Measurements from ENCODE around the gene MT2A. TPM values are rescaled to one million over a fixed set of nuclear protein-coding genes. Genes with fewer than 3 reads are reported as not detected.

Gene MT2A
- total RNA-seq, 1 donor from 2014 or later, result 108 TPM

DNA sequence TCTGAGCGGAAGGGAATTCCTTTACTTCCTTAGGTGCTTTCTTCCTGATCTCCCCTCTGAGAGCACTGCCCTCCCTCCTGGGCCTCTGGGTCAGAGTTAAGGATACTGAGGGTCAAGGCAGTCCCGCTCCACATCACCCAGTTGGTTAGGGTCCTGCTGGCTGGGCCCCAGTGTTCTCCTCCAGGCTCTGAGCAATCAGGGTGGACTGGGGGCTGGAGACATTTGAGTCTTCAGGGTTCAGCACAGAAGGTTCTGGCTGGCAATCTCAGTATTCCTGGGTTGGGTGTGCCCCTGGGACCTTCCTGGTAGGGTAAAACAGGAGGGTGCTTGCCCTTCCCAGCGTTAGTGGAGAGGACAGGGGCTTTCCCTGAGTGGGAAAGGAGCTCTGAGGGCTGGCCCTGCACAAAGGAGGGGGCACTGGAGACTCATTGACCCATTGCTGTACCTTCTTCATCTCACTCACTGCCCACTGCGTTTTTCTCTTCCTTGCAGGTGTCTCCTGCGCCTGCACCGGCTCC, 24.5 kb downstream of the MT2A start:
- no peak for DNase-seq (ENCODE audit: low spot score)
- intact Hi-C loops (cut with DNase I), result no loop called here

DNA sequence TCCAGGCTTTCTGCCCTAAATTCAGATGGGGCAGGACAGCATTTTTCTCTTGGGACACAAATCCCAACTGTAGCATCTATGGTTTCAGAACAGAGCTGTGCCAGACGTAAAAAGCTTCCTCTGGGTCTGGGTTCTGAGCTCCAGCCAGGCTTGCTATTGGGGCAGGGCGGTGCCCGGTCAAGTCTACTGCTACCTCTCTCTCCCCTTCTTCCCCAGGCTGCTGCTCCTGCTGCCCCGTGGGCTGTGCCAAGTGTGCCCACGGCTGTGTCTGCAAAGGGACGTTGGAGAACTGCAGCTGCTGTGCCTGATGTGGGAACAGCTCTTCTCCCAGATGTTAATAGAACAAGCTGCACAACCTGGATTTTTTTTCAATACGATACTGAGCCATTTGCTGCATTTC, 25.2 kb downstream of the MT2A start:
- no peak for DNase-seq (ENCODE audit: low spot score)
- intact Hi-C loops (cut with DNase I), result no loop called here

DNA sequence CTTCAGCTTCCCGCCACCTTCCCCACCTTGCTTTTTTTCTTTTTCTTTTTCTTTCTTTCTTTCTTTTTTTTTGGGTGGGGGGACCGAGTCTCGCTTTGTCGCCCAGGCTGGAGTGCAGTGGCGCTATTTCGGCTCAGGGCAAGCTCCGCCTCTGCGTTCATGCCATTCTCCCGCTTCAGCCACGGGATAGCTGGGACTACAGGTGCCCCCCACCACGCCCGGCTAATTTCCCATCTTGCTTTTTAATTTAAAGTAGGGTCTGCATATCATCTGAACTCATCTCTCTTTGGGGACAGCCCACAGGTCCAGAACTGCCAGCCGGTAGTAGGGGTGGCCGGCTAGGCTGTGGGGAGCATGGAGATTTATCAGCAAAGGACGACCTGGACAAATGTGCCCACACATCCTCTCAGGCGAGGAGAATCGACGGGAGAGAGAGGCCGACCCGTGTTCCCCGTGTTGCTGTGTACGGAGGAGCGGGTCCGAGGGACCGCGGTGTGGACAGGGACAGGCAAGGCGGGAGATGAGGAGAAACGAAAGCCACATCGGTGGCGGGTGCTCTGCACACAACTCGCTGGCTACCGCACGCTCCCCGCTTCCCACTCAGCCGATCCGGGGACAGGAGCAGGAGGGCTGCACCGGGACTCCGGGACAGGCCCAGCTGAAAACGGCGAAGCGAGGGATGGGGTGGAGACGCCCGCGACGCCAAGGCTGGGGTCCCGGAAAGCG, 26.5 kb downstream of the MT2A start:
- no peak for DNase-seq (ENCODE audit: low spot score)
- intact Hi-C loops (cut with DNase I), result loop anchor here (5.0 kb wide), 1 partner anchor 33 kb away; no protein-coding TSS in a partner anchor

DNA sequence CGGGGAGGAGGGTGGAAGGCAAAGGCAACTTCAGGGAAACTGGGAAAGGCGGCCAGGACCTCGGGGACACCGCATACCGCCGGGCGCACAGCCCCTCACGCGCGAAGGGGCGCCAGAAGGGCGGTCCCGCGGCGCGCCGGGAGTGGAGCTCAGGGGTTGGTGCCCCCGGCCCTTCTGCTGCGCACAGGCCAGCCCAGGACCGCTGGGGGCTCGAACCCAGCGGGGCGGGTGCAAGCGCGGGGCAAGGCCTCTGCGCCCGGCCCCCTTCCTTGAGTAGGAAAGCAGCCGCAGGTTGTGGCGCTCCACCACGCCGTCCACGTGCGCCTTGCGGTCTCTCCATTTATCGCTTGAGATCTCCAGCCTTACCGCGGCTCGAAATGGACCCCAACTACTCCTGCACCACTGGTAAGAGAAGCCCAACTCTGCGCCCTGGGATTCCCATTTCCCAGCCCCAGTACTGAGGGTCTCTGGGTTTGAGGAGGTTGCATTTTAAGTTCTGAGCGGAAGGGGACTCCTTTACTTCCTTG, 27.1 kb downstream of the MT2A start:
- intact Hi-C loops (cut with DNase I), result loop anchor here (5.0 kb wide), 1 partner anchor 33 kb away; no protein-coding TSS in a partner anchor
- DNase-seq (ENCODE audit: low spot score), result no peak

DNA sequence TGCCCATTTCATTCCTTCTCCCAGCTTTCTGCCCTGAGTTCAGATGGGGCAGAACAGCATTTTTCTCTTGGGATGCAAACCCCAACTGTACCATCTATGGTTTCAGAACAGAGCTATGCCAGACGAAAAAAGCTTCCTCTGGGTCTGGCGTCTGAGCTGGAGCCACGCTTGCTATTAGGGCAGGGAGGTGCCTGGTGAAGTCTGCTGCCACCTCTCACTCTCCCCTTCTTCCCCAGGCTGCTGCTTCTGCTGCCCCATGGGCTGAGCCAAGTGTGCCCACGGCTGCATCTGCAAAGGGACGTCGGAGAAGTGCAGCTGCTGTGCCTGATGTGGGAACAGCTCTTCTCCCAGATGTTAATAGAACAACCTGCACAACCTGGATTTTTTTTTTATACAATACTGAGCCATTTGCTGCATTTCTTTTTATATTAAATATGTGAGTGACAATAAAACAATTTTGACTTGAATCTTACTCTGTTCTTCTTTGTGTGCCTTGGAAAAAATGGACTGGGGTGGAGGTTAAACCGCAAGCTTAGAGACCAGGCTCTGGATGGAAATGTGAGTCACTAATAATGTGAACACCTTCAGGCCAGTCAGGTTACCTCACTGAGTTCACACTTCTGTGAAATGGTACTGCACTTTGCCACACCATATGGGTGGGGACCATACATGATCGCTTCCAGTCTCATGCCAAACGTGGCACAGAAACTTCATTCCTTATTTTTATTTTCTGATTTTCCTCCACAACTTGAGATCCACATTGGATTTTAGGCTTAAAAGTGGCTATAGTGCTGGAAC, 28.4 kb downstream of the MT2A start:
- intact Hi-C loops (cut with DNase I), result loop anchor here (5.0 kb wide), 1 partner anchor 35 kb away; no protein-coding TSS in a partner anchor
- no peak for DNase-seq (ENCODE audit: low spot score)

DNA sequence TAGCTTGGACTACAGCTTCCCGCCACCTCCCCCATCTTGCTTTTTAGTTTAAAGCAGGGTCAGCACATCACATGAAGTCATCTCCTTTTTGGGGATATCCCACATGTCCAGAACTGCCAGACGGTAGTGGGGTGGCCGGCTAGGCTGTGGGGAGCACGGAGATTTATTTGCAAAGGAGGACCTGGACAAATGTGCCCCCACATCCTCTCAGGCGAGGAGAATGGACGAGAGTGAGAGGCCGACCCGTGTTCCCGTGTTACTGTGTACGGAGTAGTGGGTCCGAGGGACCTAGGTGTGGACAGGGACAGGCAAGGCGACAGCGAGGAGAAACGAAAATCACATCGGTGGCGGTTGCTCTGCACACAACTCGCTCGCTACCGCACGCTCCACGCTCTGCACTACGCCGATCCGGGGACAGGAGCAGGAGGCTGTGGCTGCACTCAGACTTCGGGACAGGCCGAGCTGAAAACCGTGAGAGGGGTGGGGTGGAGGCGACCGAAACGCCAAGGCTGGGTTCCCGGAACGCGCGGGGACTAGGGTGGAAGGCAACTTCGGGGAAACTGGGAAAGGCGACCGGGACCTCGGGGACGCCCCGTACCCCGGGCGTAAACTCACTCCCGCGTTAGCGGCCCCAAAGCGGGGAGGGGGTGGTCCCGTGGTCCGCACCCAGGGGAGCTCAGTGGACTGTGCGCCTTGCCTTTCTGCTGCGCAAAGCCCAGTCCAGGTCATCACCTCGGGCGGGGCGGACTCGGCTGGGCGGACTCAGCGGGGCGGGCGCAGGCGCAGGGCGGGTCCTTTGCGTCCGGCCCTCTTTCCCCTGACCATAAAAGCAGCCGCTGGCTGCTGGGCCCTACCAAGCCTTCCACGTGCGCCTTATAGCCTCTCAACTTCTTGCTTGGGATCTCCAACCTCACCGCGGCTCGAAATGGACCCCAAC, 29.7 kb downstream of the MT2A start, which contains the start of gene MT1A:
Gene MT1A (plus strand): TSS at position 853 of the 937 bp plus-strand sequence. CDS start 73 bp downstream, at position 926.
- peak; percentile 89 for DNase-seq (ENCODE audit: low spot score)
- intact Hi-C loops (cut with DNase I), result loop anchor here (5.0 kb wide), 1 partner anchor 36 kb away; no protein-coding TSS in a partner anchor

DNA sequence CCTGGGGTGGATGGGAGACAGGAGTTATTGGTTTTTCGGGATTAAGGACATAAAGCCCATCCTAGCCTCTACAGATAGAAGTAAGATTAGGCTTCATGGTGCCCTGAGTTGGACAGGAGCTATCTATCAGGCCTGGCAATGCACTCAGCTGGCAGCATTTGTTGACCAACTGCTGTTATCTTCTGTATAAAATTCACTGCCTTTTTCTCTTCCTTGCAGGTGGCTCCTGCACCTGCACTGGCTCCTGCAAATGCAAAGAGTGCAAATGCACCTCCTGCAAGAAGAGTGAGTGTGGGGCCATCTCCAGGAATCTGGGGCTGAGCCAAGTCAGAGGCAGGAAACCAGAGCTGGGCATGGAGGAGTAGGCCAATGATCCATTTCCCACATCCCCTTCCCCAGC, 30.7 kb downstream of the MT2A start:
- no peak for DNase-seq (ENCODE audit: low spot score)
- intact Hi-C loops (cut with DNase I), result loop anchor here (5.0 kb wide), 1 partner anchor 37 kb away; no protein-coding TSS in a partner anchor

DNA sequence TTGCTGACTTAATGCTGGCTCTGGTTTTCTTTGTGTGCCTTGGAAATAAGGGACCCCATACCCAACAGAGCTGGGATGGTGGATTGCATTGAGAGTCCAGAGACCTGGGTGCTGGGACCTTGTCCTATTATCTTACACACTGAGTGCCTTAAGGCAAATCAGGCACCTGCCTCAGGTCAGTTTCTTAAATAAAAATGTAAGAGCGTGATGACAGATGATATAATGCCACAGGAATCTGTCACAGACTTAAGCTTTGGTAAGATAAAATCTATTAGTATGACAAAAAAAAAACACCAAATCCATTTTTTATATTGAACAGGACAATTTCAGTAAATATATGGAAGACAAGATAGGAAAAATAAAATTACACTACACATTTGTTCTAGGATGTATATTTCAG, 31.7 kb downstream of the MT2A start:
- intact Hi-C loops (cut with DNase I), result no loop called here
- DNase-seq (ENCODE audit: low spot score), result no peak

DNA sequence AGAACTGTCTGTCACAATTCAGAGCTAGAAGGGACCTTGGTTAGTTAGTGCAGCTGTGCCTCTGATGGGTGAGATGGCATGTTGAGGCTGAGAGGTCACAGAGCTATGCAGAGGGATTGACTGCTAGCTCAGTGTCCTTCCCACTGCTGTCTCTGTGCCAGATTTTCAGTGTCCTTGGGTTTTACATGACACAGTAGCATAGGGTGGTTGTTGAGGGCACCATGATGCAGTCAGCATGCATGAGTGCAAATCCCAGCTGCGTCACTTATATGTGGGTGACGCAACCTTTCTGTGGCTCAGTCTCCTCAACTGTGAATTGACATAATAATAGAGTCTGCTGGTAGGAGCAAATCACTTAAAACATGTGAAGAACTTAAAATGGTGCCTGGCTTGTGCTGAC, 32.8 kb downstream of the MT2A start:
- no peak for DNase-seq (ENCODE audit: low spot score)
- intact Hi-C loops (cut with DNase I), result no loop called here

DNA sequence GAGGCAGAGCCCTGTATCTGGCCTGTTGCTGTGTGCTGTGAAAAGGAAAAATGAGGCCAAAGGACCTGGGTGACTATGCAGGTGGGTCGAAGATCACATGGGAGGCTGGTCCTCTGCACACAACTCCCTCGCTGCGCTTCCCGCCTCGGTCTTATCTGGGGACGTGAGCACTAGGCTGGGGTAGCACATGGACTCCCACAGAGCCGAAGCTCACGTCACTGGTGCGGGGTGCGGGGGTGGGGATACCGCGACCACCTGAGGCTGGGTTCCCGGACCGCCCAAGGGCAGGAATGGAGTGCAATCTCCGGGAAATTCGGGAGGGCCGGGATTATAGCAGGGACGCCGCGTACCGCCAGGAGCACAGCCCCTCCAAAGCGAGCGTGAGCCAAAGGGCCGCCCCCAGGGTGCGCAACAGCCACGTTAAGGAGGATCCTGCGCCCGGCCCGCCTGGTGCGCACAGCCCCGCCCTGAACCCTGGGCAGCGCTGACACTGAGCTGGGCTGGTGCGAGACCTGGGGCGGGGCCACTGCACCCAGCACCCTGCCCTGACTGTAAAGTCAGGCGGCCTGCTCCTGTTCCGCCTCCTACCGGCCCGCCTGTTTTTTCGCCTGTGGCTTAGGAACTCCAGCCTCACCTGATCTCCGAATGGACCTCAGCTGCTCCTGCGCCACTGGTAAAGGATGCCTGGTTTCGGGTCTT, 34.8 kb downstream of the MT2A start:
- no peak for DNase-seq (ENCODE audit: low spot score)
- intact Hi-C loops (cut with DNase I), result no loop called here

DNA sequence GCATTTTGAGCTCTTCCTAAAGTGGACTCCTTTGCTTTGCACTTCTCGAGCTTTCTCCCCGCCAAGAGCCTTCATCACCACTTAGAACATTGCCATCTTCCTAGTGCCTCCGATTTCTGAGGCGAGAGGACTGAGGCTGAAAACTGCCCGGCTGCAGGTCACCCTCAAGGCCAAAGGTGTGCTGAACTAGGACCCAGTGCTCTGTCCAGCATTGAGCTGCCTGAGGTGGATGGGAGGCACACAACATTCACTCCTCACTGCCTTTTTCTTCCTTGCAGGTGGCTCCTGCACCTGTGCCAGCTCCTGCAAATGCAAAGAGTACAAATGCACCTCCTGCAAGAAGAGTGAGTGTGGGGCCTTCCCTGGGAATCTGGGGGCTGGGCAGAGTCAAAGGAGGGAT, 35.4 kb downstream of the MT2A start:
- no peak for DNase-seq (ENCODE audit: low spot score)
- intact Hi-C loops (cut with DNase I), result no loop called here

DNA sequence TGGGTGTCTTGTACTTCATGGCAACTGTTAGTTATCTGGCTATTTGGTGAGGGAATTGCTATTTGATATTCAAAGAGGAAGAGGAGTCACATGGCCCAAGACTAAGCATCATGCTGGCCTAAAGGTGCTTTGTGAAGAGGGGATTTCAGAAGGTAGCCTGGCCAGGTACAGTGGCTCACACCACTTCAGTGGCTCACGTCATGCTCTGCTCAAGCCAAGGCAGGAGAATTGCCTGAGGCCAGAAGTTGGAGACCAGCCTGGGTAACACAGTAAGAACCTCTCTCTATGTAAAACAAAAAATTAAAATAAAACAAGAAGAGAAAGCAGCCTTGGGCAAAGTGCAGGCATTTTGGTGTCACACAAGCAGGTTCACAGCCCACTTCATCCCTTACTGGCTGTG, 36.9 kb downstream of the MT2A start:
- DNase-seq (ENCODE audit: low spot score), result no peak
- intact Hi-C loops (cut with DNase I), result no loop called here

DNA sequence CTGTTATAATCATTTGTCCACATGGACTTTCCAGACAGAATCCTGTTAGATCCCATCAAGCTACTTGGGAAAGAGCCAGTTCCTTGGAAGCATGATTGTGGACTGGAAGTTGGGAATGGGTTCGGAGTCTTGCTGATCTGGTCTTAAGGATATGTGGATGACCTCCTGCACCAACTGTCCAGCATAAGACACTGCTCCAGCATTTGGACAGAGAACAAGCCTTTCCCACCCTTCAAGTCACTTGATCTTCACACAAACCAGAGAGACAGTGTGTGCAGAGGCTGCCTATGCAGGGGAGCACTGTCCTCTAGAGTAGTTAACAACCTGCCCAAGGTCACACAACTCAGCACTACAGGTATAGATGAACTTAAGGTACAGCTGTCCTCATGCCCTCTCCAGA, 37.5 kb downstream of the MT2A start:
- intact Hi-C loops (cut with DNase I), result no loop called here

DNA sequence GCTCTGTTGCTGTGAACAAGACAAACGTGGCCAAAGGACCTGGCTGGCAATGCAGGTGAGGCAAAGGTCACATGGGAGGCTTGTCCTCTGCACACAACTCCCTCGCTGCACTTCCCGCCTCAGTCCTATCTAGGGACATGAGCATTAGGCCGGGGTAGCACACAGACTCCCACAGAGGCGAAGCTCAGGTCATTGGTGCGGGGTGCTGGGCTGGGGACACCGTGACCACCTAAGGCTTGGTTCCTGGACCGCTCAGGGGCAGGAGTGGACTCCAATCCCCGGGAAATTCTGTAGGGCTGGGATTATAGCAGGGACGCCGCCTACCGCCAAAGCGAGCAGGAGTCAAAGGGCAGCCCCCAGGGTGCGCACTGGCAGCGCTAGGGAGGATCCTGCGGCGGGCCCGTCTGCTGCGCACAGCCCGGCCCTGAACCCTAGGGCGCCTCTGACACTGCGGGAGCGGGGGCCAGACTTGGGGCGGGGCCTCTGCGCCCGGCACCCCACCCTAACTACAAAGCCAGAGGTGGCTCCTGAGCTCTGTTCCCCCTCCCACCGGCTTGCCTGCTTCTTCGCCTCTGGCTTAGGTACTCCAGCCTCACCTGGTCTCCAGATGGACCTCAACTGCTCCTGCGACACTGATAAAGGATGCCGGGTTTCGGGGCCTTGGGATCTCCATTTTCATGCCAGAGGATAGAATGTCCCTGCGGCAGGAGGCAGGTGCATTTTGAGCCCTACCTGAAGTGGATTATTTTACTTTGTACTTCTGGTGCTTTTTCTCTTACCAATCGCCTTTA, 39.5 kb downstream of the MT2A start:
- intact Hi-C loops (cut with DNase I), result no loop called here
- DNase-seq (ENCODE audit: low spot score), result no peak

More for the DNA sequence above, 37.5 kb downstream of the MT2A start:
- DNase-seq (ENCODE audit: low spot score), result no peak

DNA sequence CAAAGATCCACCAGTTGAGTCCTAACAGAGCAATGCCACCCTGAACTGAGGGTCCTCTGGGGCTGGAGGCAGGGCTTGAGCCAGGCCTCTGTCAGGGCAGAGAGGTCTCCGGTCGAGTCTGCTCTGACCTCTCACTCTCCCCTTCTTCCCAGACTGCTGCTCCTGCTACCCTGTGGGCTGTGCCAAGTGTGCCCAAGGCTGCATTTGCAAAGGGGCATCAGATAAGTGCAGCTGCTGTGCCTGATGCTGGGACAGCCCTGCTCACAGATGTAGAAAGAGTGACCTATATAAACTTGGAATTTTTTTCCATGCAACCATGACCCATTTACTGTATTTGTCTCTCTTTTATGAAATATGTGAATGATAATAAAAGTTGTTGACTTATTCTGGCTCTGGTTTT, 40.9 kb downstream of the MT2A start:
- DNase-seq (ENCODE audit: low spot score), result no peak
- intact Hi-C loops (cut with DNase I), result no loop called here

DNA sequence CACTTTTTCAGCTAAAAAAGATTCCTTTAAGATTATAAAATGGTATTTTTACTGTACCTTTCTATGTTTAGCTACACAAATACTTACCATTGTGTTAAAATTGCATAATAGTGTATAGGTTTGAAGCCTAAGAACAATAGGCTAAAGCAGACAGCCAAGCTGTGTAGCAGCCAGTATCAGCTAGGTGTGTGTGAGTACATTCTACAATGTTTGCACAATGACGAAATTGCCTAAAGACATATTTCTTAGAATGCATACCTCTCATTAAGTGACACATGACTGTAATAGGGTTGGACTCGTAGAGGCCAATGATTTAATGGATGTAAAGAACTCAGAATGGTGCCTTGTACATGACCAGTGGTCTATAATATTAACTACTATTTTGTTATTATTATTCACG, 41.4 kb downstream of the MT2A start:
- no peak for DNase-seq (ENCODE audit: low spot score)
- intact Hi-C loops (cut with DNase I), result no loop called here

DNA sequence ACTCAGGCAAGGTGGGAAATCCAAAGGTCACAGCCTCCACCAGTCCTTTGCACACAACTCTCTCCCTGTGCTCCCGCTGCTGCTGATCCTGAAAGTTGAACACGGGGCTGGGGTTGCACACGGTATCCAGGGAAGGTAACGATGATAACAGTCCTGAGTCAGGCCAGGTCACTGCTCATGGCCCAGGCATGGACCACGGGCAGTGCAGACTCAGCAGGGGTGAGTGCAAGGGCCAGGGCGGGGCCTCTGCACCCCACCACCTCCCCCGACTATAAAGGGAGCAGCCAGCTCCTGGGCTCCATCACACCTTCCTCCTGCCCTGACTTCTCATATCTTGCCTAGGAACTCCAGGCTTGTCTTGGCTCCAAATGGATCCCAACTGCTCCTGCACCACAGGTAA, 43.2 kb downstream of the MT2A start, which contains the start of gene MT1B:
Gene MT1B (plus strand): TSS at position 301 of the 400 bp plus-strand sequence. CDS start 68 bp downstream, at position 369.
- DNase-seq (ENCODE audit: low spot score), result no peak
- intact Hi-C loops (cut with DNase I), result no loop called here

DNA sequence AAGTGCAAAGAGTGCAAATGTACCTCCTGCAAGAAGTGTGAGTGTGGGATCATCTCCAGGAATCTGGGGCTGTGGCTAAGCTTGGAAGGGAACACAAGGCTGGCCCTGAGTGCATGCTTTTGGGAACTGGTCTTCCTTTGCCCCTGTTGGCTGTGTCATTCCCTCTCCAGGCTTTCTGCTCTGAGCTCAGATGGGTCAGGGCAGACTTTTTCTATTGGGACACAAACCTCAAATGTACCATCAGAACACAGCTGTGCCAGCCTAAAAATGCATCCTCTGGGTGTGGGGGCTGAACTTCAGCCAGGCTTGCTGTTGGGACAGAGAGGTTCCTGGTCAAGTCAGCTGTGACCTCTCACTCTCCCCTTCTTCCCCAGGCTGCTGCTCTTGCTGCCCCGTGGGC, 44.2 kb downstream of the MT2A start:
- DNase-seq (ENCODE audit: low spot score), result no peak
- intact Hi-C loops (cut with DNase I), result no loop called here

All from cardiac septum (tissue), 1 donor.